K562 (cell line): ENCODE results near the gene ADGRB2. TPM values are rescaled to one million over a fixed set of nuclear protein-coding genes. Genes with fewer than 3 reads are reported as not detected.

Experiments used
- ATAC-seq: fragments of 200-7000 bp; cut with Tn5 transposase; 3 replicates; pipeline ENCODE4 v1.9.1; 2020; ENCODE audit warnings: moderate library complexity
- BruUV-seq: library from RNA; stranded (reverse); fragments of 400-500 nt; replicated peaks from 2 replicates; lab custom pipeline; 2021; lab: Mats Ljungman, UMichigan
- CTCF ChIA-PET: fragments of 300-600 bp; formaldehyde crosslinking; extraction: SDS; loops from one replicate; lab custom pipeline; 2021; ENCODE audit warnings: low intra/inter-chr PET ratio; lab: Yijun Ruan, JAX
- POLR2A ChIA-PET: fragments of 300-600, 350-650 bp; sonication (Branson Sonifier 250); formaldehyde crosslinking; extraction: SDS; loops from one replicate; lab custom pipeline; 2021; ENCODE audit warnings: antibody characterized with exemption, inconsistent platforms; lab: Yijun Ruan, JAX
- DNase-seq, 4 experiments: peaks; one replicate each; pipeline versions ENCODE4 v3.0.0 to v3.0.0-alpha.2; 2011 to 2018; ENCODE audit warnings: low spot score in 3 of 4, mixed read lengths in 3 of 4; ENCODE audit errors: extremely low read depth in 1 of 4
- FAIRE-seq: peaks from 2 replicates; lab custom pipeline; 2011; peaks lifted over from hg19 to GRCh38; lab: Jason Lieb, UNC
- H2AFZ ChIP-seq: 2 replicates; pipeline ENCODE4 v1.6.0; 2011; ENCODE audit warnings: low read depth, low read length, control low read depth, inconsistent platforms
- H3K27ac ChIP-seq: fragments of 200-600 bp; 3 replicates; pipeline ENCODE4 v1.8.0; 2011; ENCODE audit warnings: low read depth, mild to moderate bottlenecking, control low read depth, inconsistent platforms, low read length, moderate library complexity, mixed read lengths; ENCODE audit errors: extremely low read depth
- H3K27me3 ChIP-seq, 2 experiments: fragments of 300-600 bp in 1 of 2; 2 replicates in 1 of 2; 3 replicates in 1 of 2; pipeline versions ENCODE4 v1.6.0 to v1.8.0; 2011; ENCODE audit warnings: inconsistent platforms in 2 of 2, low read length in 2 of 2, mild to moderate bottlenecking in 1 of 2, mixed read lengths in 1 of 2, moderate library complexity in 1 of 2; ENCODE audit not compliant: control insufficient read depth in 2 of 2, insufficient read depth in 2 of 2
- H3K36me3 ChIP-seq: fragments of 300-600 bp; 3 replicates; pipeline ENCODE4 v1.8.0; 2011; ENCODE audit warnings: mild to moderate bottlenecking, low read length, inconsistent platforms; ENCODE audit not compliant: control insufficient read depth, insufficient read depth
- H3K4me1 ChIP-seq, 2 experiments: fragments of 200-600 bp in 1 of 2; replicated peaks in 1 of 2; 2 replicates in 1 of 2; 3 replicates in 1 of 2; pipeline versions ENCODE4 v1.5.1 to v1.8.0; 2011; ENCODE audit warnings: inconsistent platforms in 2 of 2, low read length in 2 of 2, mild to moderate bottlenecking in 1 of 2, mixed read lengths in 1 of 2, moderate library complexity in 1 of 2; ENCODE audit not compliant: control insufficient read depth in 2 of 2, insufficient read depth in 2 of 2
- H3K4me2 ChIP-seq: 2 replicates; pipeline ENCODE4 v1.6.1; 2011; ENCODE audit warnings: low read length, control low read depth, inconsistent platforms, mixed read lengths; ENCODE audit not compliant: insufficient read depth
- H3K4me3 ChIP-seq: fragments of 200-600 bp; sonication (generic), shearing (Covaris generic); 2 replicates; pipeline ENCODE4 v1.5.1; 2016; ENCODE audit warnings: control low read depth, inconsistent platforms
- H3K79me2 ChIP-seq: fragments of 200-600 bp; 3 replicates; pipeline ENCODE4 v1.8.0; 2011; ENCODE audit warnings: low read length, inconsistent platforms; ENCODE audit not compliant: control insufficient read depth, insufficient read depth
- H3K9ac ChIP-seq, 2 experiments: 2 replicates each; pipeline versions ENCODE4 v1.6.0 to v1.6.1; 2011; ENCODE audit warnings: low read depth in 2 of 2, low read length in 2 of 2, control low read depth in 1 of 2, inconsistent platforms in 1 of 2, mild to moderate bottlenecking in 1 of 2, mixed read lengths in 1 of 2; ENCODE audit not compliant: insufficient read depth in 1 of 2
- H3K9me1 ChIP-seq: one replicate; pipeline ENCODE4 v1.6.0; 2011; ENCODE audit warnings: inconsistent platforms, mild to moderate bottlenecking, low read length, moderate library complexity; ENCODE audit not compliant: control insufficient read depth, insufficient read depth
- H3K9me3 ChIP-seq: replicated peaks from 2 replicates; pipeline ENCODE4 v1.5.1; 2011; ENCODE audit warnings: low read depth, low read length, inconsistent platforms; ENCODE audit not compliant: control insufficient read depth, insufficient read depth
- H4K20me1 ChIP-seq: replicated peaks from 2 replicates; pipeline ENCODE4 v1.6.1; 2011; ENCODE audit warnings: low read length, inconsistent platforms, mixed read lengths; ENCODE audit not compliant: control insufficient read depth, insufficient read depth
- BCOR ChIP-seq: fragments of 450-650 bp; IDR thresholded peaks from 2 replicates; pipeline ENCODE4 v1.6.1; 2016
- FOXA3 ChIP-seq, 2 experiments: fragments of 450-650 bp in 1 of 2; sonication (generic) in 1 of 2; formaldehyde crosslinking; IDR thresholded peaks in 1 of 2; conservative IDR thresholded peaks in 1 of 2; 2 replicates each; pipeline versions ENCODE4 v1.4.0 to v1.8.0; 2020 to 2022; ENCODE audit warnings: mild to moderate bottlenecking in 2 of 2, missing genetic modification reagents in 1 of 2
- FOXO4 ChIP-seq: fragments of 450-650 bp; formaldehyde crosslinking; IDR thresholded peaks from 2 replicates; pipeline ENCODE4 v1.4.0; 2020; ENCODE audit warnings: mild to moderate bottlenecking, moderate library complexity
- HDAC2 ChIP-seq: fragments of 450-650 bp; IDR thresholded peaks from 2 replicates; pipeline ENCODE4 v1.6.1; 2016; ENCODE audit warnings: mild to moderate bottlenecking
- KLF6 ChIP-seq: fragments of 250-450 bp; sonication (Bioruptor Pico); IDR thresholded peaks from 2 replicates; pipeline ENCODE4 v1.4.0; 2020; ENCODE audit warnings: mild to moderate bottlenecking, moderate library complexity, borderline replicate concordance
- MAFF ChIP-seq: IDR thresholded peaks from 2 replicates; pipeline ENCODE4 v1.6.1; 2012; ENCODE audit warnings: low read length, improper control_type of control experiment
- NFATC3 ChIP-seq: fragments of 450-650 bp; IDR thresholded peaks from 2 replicates; pipeline ENCODE4 v1.6.1; 2017; ENCODE audit warnings: mild to moderate bottlenecking
- NR3C1 ChIP-seq: sonication (generic); formaldehyde crosslinking; IDR thresholded peaks from 2 replicates; pipeline ENCODE4 v1.8.1; 2022; ENCODE audit warnings: missing genetic modification reagents
- POLR3A ChIP-seq: IDR thresholded peaks from 2 replicates; pipeline ENCODE4 v1.6.1; 2011; ENCODE audit warnings: borderline replicate concordance, mild to moderate bottlenecking, moderate library complexity; ENCODE audit not compliant: insufficient read length, insufficient read depth; ENCODE audit errors: extremely low read depth
- SAFB ChIP-seq: fragments of 200-400 bp; formaldehyde crosslinking; IDR thresholded peaks from 2 replicates; pipeline ENCODE4 v1.6.1; 2017; ENCODE audit warnings: low read depth, low read length, borderline replicate concordance
- SRSF9 ChIP-seq: fragments of 200-400 bp; formaldehyde crosslinking; IDR thresholded peaks from 2 replicates; pipeline ENCODE4 v1.6.1; 2017; ENCODE audit warnings: low read depth, low read length, borderline replicate concordance
- TCF3 ChIP-seq: sonication (generic); formaldehyde crosslinking; IDR thresholded peaks from 2 replicates; pipeline ENCODE4 v1.4.0; 2020; ENCODE audit warnings: mild to moderate bottlenecking, missing genetic modification reagents
- THAP12 ChIP-seq: fragments of 250-450 bp; sonication (Bioruptor Pico); IDR thresholded peaks from 2 replicates; pipeline ENCODE4 v1.9.0; 2021; ENCODE audit warnings: mild to moderate bottlenecking, inconsistent platforms
- TRIM28 ChIP-seq: fragments of 450-650 bp; IDR thresholded peaks from 2 replicates; pipeline ENCODE4 v1.6.1; 2017
- XRCC3 ChIP-seq: fragments of 450-650 bp; IDR thresholded peaks from 2 replicates; pipeline ENCODE4 v1.6.1; 2017; ENCODE audit warnings: mild to moderate bottlenecking, moderate library complexity
- ZBTB9 ChIP-seq: fragments of 450-650 bp; formaldehyde crosslinking; IDR thresholded peaks from 2 replicates; pipeline ENCODE4 v1.4.0; 2020; ENCODE audit warnings: mild to moderate bottlenecking, moderate library complexity
- ZC3H8 ChIP-seq: fragments of 450-650 bp; IDR thresholded peaks from 2 replicates; pipeline ENCODE4 v1.6.1; 2017
- WGBS: fragments of 100-300 bp; shearing (Covaris generic); methylation state at CpG from one replicate; pipeline ENCODE4 v1.1.6; 2016; ENCODE audit warnings: low coverage, mixed read lengths; ENCODE audit not compliant: insufficient coverage; ENCODE audit errors: missing lambda C conversion rate; 5-methylcytosine and 5-hydroxymethylcytosine counted together
- in situ Hi-C: fragments of 300-500 bp; cut with MboI; formaldehyde crosslinking; loops from 4 replicates; pipeline ENCODE4 v1.15.0; 2018; ENCODE audit warnings: inconsistent platforms, mixed read lengths
- intact Hi-C: fragments of 100-400 bp; cut with micrococcal nuclease; formaldehyde crosslinking; loops from 2 replicates; pipeline ENCODE4 v1.14.2; 2022
- polyA plus RNA-seq, 8 experiments: library from polyadenylated mRNA; depleted of rRNA in 4 of 8; stranded (reverse) in 5 of 8; unstranded in 3 of 8; fragments of >200 nt; fragmentation: Nextera tagmentation in 2 of 8; fragmentation: Illumina TruSeq in 1 of 8; extraction: Ambion mirVana in 2 of 8; extraction: Trizol in 1 of 8; gene quantifications; 2 replicates each; pipeline versions ENCODE4 v1.2.1 to v1.2.3, GENCODE V29; 2011 to 2014; ENCODE audit warnings: inconsistent platforms in 1 of 8, missing spikeins in 1 of 8
- total RNA-seq, 7 experiments: library from RNA; depleted of rRNA in 6 of 7; stranded (reverse); fragments of >200 nt in 6 of 7; fragmentation: Illumina TruSeq in 2 of 7; extraction: Trizol in 2 of 7; gene quantifications; 2 replicates each; pipeline versions ENCODE4 v1.2.1 to v1.2.3, GENCODE V29; 2011 to 2021; ENCODE audit warnings: low replicate concordance in 1 of 7

ADGRB2 gene
- total and polyA plus RNA-seq, 9 of the 15 experiments (the other 6 are each of a cell fraction or from before 2014, with no cell fraction given), result 0.04 to 0.23 (median 0.20) TPM; not detected in 2

- TF ChIP-seq THAP12 (CRISPR knock-in tag) (no peak), NR3C1 (no peak), ZC3H8 (no peak), FOXA3 (CRISPR knock-in tag; conservative IDR thresholded peaks at IDR 0.05 in 1 of 2, IDR thresholded peaks at IDR 0.05 in 1 of 2) (no peak)
- TF ChIP-seq, all 486 proteins: peak for 14
Observed at GRCh38 chr1:31778763-31779488, 14.8 kb upstream of the ADGRB2 start (continued).

- Histone ChIP-seq H4K20me1 (peaks cover 3% of the 10 kb centered on the region; the same call in 1 of the 2 replicates), H3K9me1 (no peaks in the 10 kb centered on the region), H3K27me3 (peaks cover 13 to 40% of the 10 kb centered on the region in 2 experiments; a peak in 4 of 5 replicates), H3K36me3 (no peaks in the 10 kb centered on the region), H3K9ac (no peak overlapping the region), H3K4me3 (no peak overlapping the region), H3K27ac (no peak overlapping the region), H3K79me2 (no peaks in the 10 kb centered on the region), H3K9me3 (no peaks in the 10 kb centered on the region), H2AFZ (no peak overlapping the region), H3K4me1 (peaks cover 13 to 28% of the 10 kb centered on the region in 2 experiments), H3K4me2 (no peak overlapping the region)
- DNase-seq, result no peak
- CTCF ChIA-PET, result no interaction called here
- intact Hi-C loops, result no loop called here
- POLR2A ChIA-PET, result interaction anchor here (0.6 to 3.5 kb wide), 6 partner anchors 8 to 299 kb away, joined by 3 to 9 read pairs (median 3); no protein-coding TSS in a partner anchor
- no peak for ATAC-seq
- in situ Hi-C loops, result no loop called here
- FAIRE-seq, result no peak
- 15% methylated on average over 3 of the region's 3 CpGs for WGBS
- no TSS peak for BruUV-seq
- TF ChIP-seq ZBTB9 (CRISPR knock-in tag), result no peak
- TF ChIP-seq POLR3A, result no peak
- TF ChIP-seq FOXO4 (CRISPR knock-in tag), result no peak
- no peak for TF ChIP-seq KLF6 (CRISPR knock-in tag)
- 0 out of 2 replicates have a peak, but pooled peaks have one; percentile 14 for TF ChIP-seq TCF3 (CRISPR knock-in tag)
- no peak for TF ChIP-seq SAFB
- no peak for TF ChIP-seq TRIM28
- TF ChIP-seq XRCC3, result no peak
- TF ChIP-seq SRSF9, result no peak
- no peak for TF ChIP-seq NFATC3
- TF ChIP-seq BCOR, result no peak
- no peak for TF ChIP-seq HDAC2
- TF ChIP-seq MAFF, result no peak
Observed at GRCh38 chr1:31776516-31776915, 12.4 kb upstream of the ADGRB2 start.
